ENCODE measurements around the gene FOXP1.
A peak's percentile ranks its signal among the peaks of the same experiment; 100 is the strongest.

Gene FOXP1

DNA sequence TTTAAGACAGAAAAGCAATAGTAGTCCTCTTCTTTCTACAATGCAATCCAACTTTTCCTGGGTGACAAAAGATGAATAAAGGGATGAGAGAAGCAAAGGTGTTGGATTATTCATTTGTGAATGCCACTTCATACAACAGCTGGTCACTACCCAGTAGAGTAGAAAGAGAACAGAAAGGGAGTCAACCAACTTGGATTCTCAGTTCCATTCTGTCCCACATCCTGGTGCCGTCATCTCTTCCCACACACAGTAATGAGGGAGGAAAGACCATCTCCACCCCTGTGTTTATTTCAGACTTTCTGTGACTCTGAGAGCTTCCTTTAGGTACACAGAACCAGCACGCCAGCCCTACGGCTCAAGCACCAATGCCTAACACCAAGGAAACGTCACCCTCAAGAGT lies 71.0 kb downstream of the FOXP1 start:
- no peaks in the 10 kb centered on the region for H3K27me3 ChIP-seq
- H3K4me1 ChIP-seq (ENCODE audit: control insufficient read depth in 1 of 2, insufficient read depth in 1 of 2, low read depth in 1 of 2, low read length in 1 of 2), result peaks cover 51 to 62% of the 10 kb centered on the region in 2 experiments
- H3K9me3 ChIP-seq, result no peaks in the 10 kb centered on the region
- H3K36me3 ChIP-seq, result no peaks in the 10 kb centered on the region
- H3K4me3 ChIP-seq (ENCODE audit: low read depth in 1 of 2, low read length in 1 of 2), result no peak overlapping the region
- TF ChIP-seq, protein P1, sequence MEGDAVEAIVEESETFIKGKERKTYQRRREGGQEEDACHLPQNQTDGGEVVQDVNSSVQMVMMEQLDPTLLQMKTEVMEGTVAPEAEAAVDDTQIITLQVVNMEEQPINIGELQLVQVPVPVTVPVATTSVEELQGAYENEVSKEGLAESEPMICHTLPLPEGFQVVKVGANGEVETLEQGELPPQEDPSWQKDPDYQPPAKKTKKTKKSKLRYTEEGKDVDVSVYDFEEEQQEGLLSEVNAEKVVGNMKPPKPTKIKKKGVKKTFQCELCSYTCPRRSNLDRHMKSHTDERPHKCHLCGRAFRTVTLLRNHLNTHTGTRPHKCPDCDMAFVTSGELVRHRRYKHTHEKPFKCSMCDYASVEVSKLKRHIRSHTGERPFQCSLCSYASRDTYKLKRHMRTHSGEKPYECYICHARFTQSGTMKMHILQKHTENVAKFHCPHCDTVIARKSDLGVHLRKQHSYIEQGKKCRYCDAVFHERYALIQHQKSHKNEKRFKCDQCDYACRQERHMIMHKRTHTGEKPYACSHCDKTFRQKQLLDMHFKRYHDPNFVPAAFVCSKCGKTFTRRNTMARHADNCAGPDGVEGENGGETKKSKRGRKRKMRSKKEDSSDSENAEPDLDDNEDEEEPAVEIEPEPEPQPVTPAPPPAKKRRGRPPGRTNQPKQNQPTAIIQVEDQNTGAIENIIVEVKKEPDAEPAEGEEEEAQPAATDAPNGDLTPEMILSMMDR (IDR thresholded peaks at IDR 0.05), result no peak
- peak overlapping the region; percentile 85 for H3K27ac ChIP-seq

- TF ChIP-seq, protein P1 (IDR thresholded peaks at IDR 0.05), result no peak
- peaks cover 51 to 62% of the 10 kb centered on the region in 2 experiments for H3K4me1 ChIP-seq (ENCODE audit: control insufficient read depth in 1 of 2, insufficient read depth in 1 of 2, low read depth in 1 of 2, low read length in 1 of 2)
- H3K27ac ChIP-seq, result peak overlapping the region; percentile 85
- no peak overlapping the region for H3K4me3 ChIP-seq (ENCODE audit: low read depth in 1 of 2, low read length in 1 of 2)
- H3K36me3 ChIP-seq, result no peaks in the 10 kb centered on the region
- no peaks in the 10 kb centered on the region for H3K9me3 ChIP-seq
- H3K27me3 ChIP-seq, result no peaks in the 10 kb centered on the region
Observed at GRCh38 chr3:71512000-71512399, 71.5 kb downstream of the FOXP1 start.

- Histone ChIP-seq H3K4me1 (ENCODE audit: control insufficient read depth in 1 of 2, insufficient read depth in 1 of 2, low read depth in 1 of 2, low read length in 1 of 2) (peaks cover 50 to 57% of the 10 kb centered on the region in 2 experiments), H3K27ac (peak overlapping the region; percentile 85), H3K4me3 (ENCODE audit: low read depth in 1 of 2, low read length in 1 of 2) (no peak overlapping the region), H3K9me3 (no peaks in the 10 kb centered on the region), H3K27me3 (no peaks in the 10 kb centered on the region), H3K36me3 (no peaks in the 10 kb centered on the region)
- TF ChIP-seq, protein P1 (IDR thresholded peaks at IDR 0.05), result no peak
Observed at GRCh38 chr3:71511446-71511845, 72.1 kb downstream of the FOXP1 start.

GRCh38 chr3:71511037-71511436 lies 72.5 kb downstream of the FOXP1 start:
- TF ChIP-seq, protein P1 (IDR thresholded peaks at IDR 0.05), result no peak
- Histone ChIP-seq H3K36me3 (no peaks in the 10 kb centered on the region), H3K4me3 (ENCODE audit: low read depth in 1 of 2, low read length in 1 of 2) (no peak overlapping the region), H3K27me3 (no peaks in the 10 kb centered on the region), H3K27ac (peak overlapping the region; percentile 85), H3K4me1 (ENCODE audit: control insufficient read depth in 1 of 2, insufficient read depth in 1 of 2, low read depth in 1 of 2, low read length in 1 of 2) (peaks cover 46 to 53% of the 10 kb centered on the region in 2 experiments), H3K9me3 (no peaks in the 10 kb centered on the region)

- no peak overlapping the region for H3K27ac ChIP-seq
Observed at GRCh38 chr3:71510510-71510909, 73.0 kb downstream of the FOXP1 start.

More at GRCh38 chr3:71510510-71510909, 73.0 kb downstream of the FOXP1 start:
- Histone ChIP-seq H3K27me3 (no peaks in the 10 kb centered on the region), H3K4me1 (ENCODE audit: control insufficient read depth in 1 of 2, insufficient read depth in 1 of 2, low read depth in 1 of 2, low read length in 1 of 2) (peaks cover 41 to 48% of the 10 kb centered on the region in 2 experiments), H3K36me3 (no peaks in the 10 kb centered on the region), H3K9me3 (no peaks in the 10 kb centered on the region), H3K4me3 (ENCODE audit: low read depth in 1 of 2, low read length in 1 of 2) (no peak overlapping the region)
- TF ChIP-seq, protein P1 (IDR thresholded peaks at IDR 0.05), result no peak
